ENCODE measurements around the gene CEP70.

Gene CEP70

DNA sequence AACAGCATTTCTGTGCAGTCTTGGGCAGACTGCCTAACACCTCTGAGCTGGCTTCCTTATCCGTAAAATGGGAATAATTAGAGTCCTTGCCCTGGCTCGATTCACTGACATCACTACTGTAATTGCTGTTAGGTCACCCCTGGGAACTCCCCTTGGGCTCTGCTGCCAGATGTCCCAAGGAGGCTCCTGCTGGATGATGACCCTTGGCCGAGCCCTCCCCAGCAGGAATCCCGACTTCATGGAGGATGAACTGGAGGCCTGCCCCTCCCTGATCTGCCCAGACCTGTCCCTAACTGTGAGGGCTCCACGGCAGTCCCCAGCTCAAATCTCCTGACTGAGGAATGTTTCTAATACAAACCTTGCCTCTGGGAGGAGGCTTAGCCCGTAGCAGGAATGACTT, 141.6 kb downstream of the CEP70 start:
- no peak for DNase-seq (ENCODE audit: low read depth in 1 of 2, low spot score in 1 of 2)
- Histone ChIP-seq H3K27ac (replicated peaks) (no peak overlapping the region), H3K4me3 (replicated peaks; ENCODE audit: insufficient read depth, low read length) (no peak overlapping the region), H3K27me3 (ENCODE audit: insufficient read depth, poor library complexity, severe bottlenecking) (no peaks in the 10 kb centered on the region)
- TF ChIP-seq POLR2AphosphoS5 (IDR thresholded peaks at IDR 0.05; ENCODE audit: low read depth) (no peak), REST (IDR thresholded peaks at IDR 0.05; ENCODE audit: insufficient replicate concordance, low read depth) (no peak), GABPA (IDR thresholded peaks at IDR 0.05; ENCODE audit: low read depth) (no peak)
- TF ChIP-seq, protein P1, sequence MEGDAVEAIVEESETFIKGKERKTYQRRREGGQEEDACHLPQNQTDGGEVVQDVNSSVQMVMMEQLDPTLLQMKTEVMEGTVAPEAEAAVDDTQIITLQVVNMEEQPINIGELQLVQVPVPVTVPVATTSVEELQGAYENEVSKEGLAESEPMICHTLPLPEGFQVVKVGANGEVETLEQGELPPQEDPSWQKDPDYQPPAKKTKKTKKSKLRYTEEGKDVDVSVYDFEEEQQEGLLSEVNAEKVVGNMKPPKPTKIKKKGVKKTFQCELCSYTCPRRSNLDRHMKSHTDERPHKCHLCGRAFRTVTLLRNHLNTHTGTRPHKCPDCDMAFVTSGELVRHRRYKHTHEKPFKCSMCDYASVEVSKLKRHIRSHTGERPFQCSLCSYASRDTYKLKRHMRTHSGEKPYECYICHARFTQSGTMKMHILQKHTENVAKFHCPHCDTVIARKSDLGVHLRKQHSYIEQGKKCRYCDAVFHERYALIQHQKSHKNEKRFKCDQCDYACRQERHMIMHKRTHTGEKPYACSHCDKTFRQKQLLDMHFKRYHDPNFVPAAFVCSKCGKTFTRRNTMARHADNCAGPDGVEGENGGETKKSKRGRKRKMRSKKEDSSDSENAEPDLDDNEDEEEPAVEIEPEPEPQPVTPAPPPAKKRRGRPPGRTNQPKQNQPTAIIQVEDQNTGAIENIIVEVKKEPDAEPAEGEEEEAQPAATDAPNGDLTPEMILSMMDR (IDR thresholded peaks at IDR 0.05; ENCODE audit: insufficient read depth, low read length), result no peak

- Histone ChIP-seq H3K27ac (replicated peaks) (no peak overlapping the region), H3K27me3 (ENCODE audit: insufficient read depth, poor library complexity, severe bottlenecking) (no peaks in the 10 kb centered on the region), H3K4me3 (replicated peaks; ENCODE audit: insufficient read depth, low read length) (no peak overlapping the region)
- no peak for TF ChIP-seq GABPA (IDR thresholded peaks at IDR 0.05; ENCODE audit: low read depth)
- no peak for TF ChIP-seq SPI1 (IDR thresholded peaks at IDR 0.05; ENCODE audit: borderline replicate concordance, low read depth)
- TF ChIP-seq REST (IDR thresholded peaks at IDR 0.05; ENCODE audit: insufficient replicate concordance, low read depth), result no peak
- no peak for TF ChIP-seq POLR2AphosphoS5 (IDR thresholded peaks at IDR 0.05; ENCODE audit: low read depth)
- TF ChIP-seq, protein P1 (IDR thresholded peaks at IDR 0.05; ENCODE audit: insufficient read depth, low read length), result no peak
- no peak for DNase-seq (ENCODE audit: low read depth in 1 of 2, low spot score in 1 of 2)
These were observed 142.4 kb downstream of the CEP70 start for GRCh38 chr3:138451595-138452162.

GRCh38 chr3:138450704-138451424, 143.2 kb downstream of the CEP70 start:
- no peak overlapping the region for H3K4me3 ChIP-seq (replicated peaks; ENCODE audit: insufficient read depth, low read length)
- no peak for DNase-seq (ENCODE audit: low read depth in 1 of 2, low spot score in 1 of 2)
- TF ChIP-seq POLR2AphosphoS5 (IDR thresholded peaks at IDR 0.05; ENCODE audit: low read depth) (no peak), REST (IDR thresholded peaks at IDR 0.05; ENCODE audit: insufficient replicate concordance, low read depth) (no peak), SPI1 (IDR thresholded peaks at IDR 0.05; ENCODE audit: borderline replicate concordance, low read depth) (no peak), GABPA (IDR thresholded peaks at IDR 0.05; ENCODE audit: low read depth) (no peak)
- TF ChIP-seq, protein P1 (IDR thresholded peaks at IDR 0.05; ENCODE audit: insufficient read depth, low read length), result no peak
- H3K27me3 ChIP-seq (ENCODE audit: insufficient read depth, poor library complexity, severe bottlenecking), result no peaks in the 10 kb centered on the region
- H3K27ac ChIP-seq (replicated peaks), result no peak overlapping the region
